CD4-positive, alpha-beta T cell treated with Interleukin-12 subunit alpha and Interleukin-12 subunit beta, for 1 hour (primary cell): ENCODE data around the gene TBC1D22A.

Experiments
- DNase-seq: peaks from one replicate; pipeline ENCODE4 v3.0.0-alpha.2; 2020

TBC1D22A gene

GRCh38 chr22:47091921-47092700, 329.7 kb downstream of the TBC1D22A start:
- DNase-seq, result no peak

- no peak for DNase-seq
Measured at GRCh38 chr22:47092896-47093311, 330.5 kb downstream of the TBC1D22A start.

- no peak for DNase-seq
Measured at GRCh38 chr22:47093720-47094119, 331.3 kb downstream of the TBC1D22A start.

GRCh38 chr22:47094861-47095330, 332.4 kb downstream of the TBC1D22A start:
- DNase-seq, result no peak

GRCh38 chr22:47095395-47096122, 333.1 kb downstream of the TBC1D22A start:
- no peak for DNase-seq

- no peak for DNase-seq
Measured at GRCh38 chr22:47098121-47098520, 335.7 kb downstream of the TBC1D22A start.

GRCh38 chr22:47098554-47098953, 336.1 kb downstream of the TBC1D22A start:
- DNase-seq, result no peak

- DNase-seq, result no peak
Measured at GRCh38 chr22:47100019-47100418, 337.6 kb downstream of the TBC1D22A start.

GRCh38 chr22:47100646-47101200, 338.3 kb downstream of the TBC1D22A start:
- no peak for DNase-seq

GRCh38 chr22:47101321-47101885, 339.0 kb downstream of the TBC1D22A start:
- DNase-seq, result no peak

- DNase-seq, result no peak
Measured at GRCh38 chr22:47102081-47102480, 339.6 kb downstream of the TBC1D22A start.

GRCh38 chr22:47102648-47103047, 340.2 kb downstream of the TBC1D22A start:
- no peak for DNase-seq

GRCh38 chr22:47105085-47105484, 342.6 kb downstream of the TBC1D22A start:
- no peak for DNase-seq

- DNase-seq, result no peak
Measured at GRCh38 chr22:47106806-47107205, 344.4 kb downstream of the TBC1D22A start.

- no peak for DNase-seq
Measured at GRCh38 chr22:47107431-47107830, 345.0 kb downstream of the TBC1D22A start.

- no peak for DNase-seq
Measured at GRCh38 chr22:47110817-47111443, 348.5 kb downstream of the TBC1D22A start.

GRCh38 chr22:47111626-47112581, 349.5 kb downstream of the TBC1D22A start:
- no peak for DNase-seq

GRCh38 chr22:47112582-47112965, 350.1 kb downstream of the TBC1D22A start:
- no peak for DNase-seq

- DNase-seq, result no peak
Measured at GRCh38 chr22:47112994-47113852, 350.8 kb downstream of the TBC1D22A start.

GRCh38 chr22:47113853-47114415, 351.5 kb downstream of the TBC1D22A start:
- DNase-seq, result no peak
